Cortex of kidney (tissue), 1 donor: ENCODE data around the gene AGPS.

Experiments used
- DNase-seq: peaks from one replicate; lab custom pipeline; 2025; lab: John Stamatoyannopoulos, UW

Gene AGPS

GRCh38 chr2:177552422-177553175, 160.0 kb downstream of the AGPS start:
- DNase-seq = peak; percentile 58

- no peak for DNase-seq
Observed at GRCh38 chr2:177553176-177553884, 160.8 kb downstream of the AGPS start.

- no peak for DNase-seq
Observed at GRCh38 chr2:177554365-177554764, 161.8 kb downstream of the AGPS start.

GRCh38 chr2:177556153-177556552, 163.6 kb downstream of the AGPS start:
- no peak for DNase-seq

- no peak for DNase-seq
Observed at GRCh38 chr2:177557794-177558193, 165.2 kb downstream of the AGPS start.

GRCh38 chr2:177559638-177560037, 167.1 kb downstream of the AGPS start:
- DNase-seq = no peak

- no peak for DNase-seq
Observed at GRCh38 chr2:177568390-177568789, 175.8 kb downstream of the AGPS start.

GRCh38 chr2:177568893-177569292, 176.3 kb downstream of the AGPS start:
- DNase-seq = no peak

GRCh38 chr2:177572236-177572671, 179.7 kb downstream of the AGPS start:
- no peak for DNase-seq

GRCh38 chr2:177573120-177573519, 180.5 kb downstream of the AGPS start:
- DNase-seq = no peak

GRCh38 chr2:177574356-177574755, 181.8 kb downstream of the AGPS start:
- no peak for DNase-seq

GRCh38 chr2:177575358-177575757, 182.8 kb downstream of the AGPS start:
- no peak for DNase-seq

GRCh38 chr2:177577075-177577474, 184.5 kb downstream of the AGPS start:
- no peak for DNase-seq

- no peak for DNase-seq
Observed at GRCh38 chr2:177578454-177578853, 185.9 kb downstream of the AGPS start.

- DNase-seq = no peak
Observed at GRCh38 chr2:177579486-177580036, 187.0 kb downstream of the AGPS start.

- DNase-seq = no peak
Observed at GRCh38 chr2:177582000-177582399, 189.4 kb downstream of the AGPS start.

GRCh38 chr2:177584030-177584692, 191.6 kb downstream of the AGPS start:
- DNase-seq = no peak

GRCh38 chr2:177585234-177585863, 192.8 kb downstream of the AGPS start:
- no peak for DNase-seq

GRCh38 chr2:177586154-177586553, 193.6 kb downstream of the AGPS start:
- no peak for DNase-seq

- no peak for DNase-seq
Observed at GRCh38 chr2:177587371-177587770, 194.8 kb downstream of the AGPS start.

GRCh38 chr2:177588671-177589070, 196.1 kb downstream of the AGPS start:
- no peak for DNase-seq

- no peak for DNase-seq
Observed at GRCh38 chr2:177589186-177589585, 196.6 kb downstream of the AGPS start.
